Activated T-cell treated with anti-CD3 and anti-CD28 coated beads, Interleukin-2, amount 50 U/mL, for 72 hours (primary cell): Measurements from ENCODE around the gene PTPN23. TPM values are rescaled to one million over a fixed set of nuclear protein-coding genes. Genes with fewer than 3 reads are reported as not detected.
"Not testable (repeated sequence)": the region's sequence is repeated elsewhere in the genome, so short reads cannot be mapped to it uniquely, and the experiment has no call there.

Experiments
- ATAC-seq, 2 donors: fragments of 150-1000 bp; cut with Tn5 transposase; replicated peaks in 1 of 2; 2 replicates each; pipeline ENCODE4 v1.10.0; 2021; ENCODE audit warnings: moderate library complexity in 2 of 2, mild to moderate bottlenecking in 1 of 2
- DNase-seq, 2 donors: peaks; one replicate each; pipeline ENCODE4 v3.0.0; 2021 to 2022; ENCODE audit warnings: mixed read lengths in 1 of 2
- H3K27ac Mint-ChIP-seq: one replicate; pipeline ENCODE4 v1.8.0; 2022; ENCODE audit warnings: mild to moderate bottlenecking, moderate library complexity, mixed read lengths
- H3K27me3 Mint-ChIP-seq: one replicate; pipeline ENCODE4 v1.8.0; 2022; ENCODE audit warnings: low read depth, mixed read lengths
- H3K36me3 Mint-ChIP-seq, 2 donors: one replicate each; pipeline ENCODE4 v1.8.0; 2022; ENCODE audit warnings: mixed read lengths in 2 of 2, mild to moderate bottlenecking in 1 of 2; ENCODE audit not compliant: insufficient read depth in 2 of 2
- H3K4me1 Mint-ChIP-seq: one replicate; pipeline ENCODE4 v1.8.0; 2022; ENCODE audit warnings: low read depth, mixed read lengths
- H3K4me3 Mint-ChIP-seq, 2 donors: one replicate each; pipeline ENCODE4 v1.8.0; 2022; ENCODE audit warnings: mild to moderate bottlenecking in 2 of 2, mixed read lengths in 2 of 2, moderate library complexity in 2 of 2
- H3K9me3 Mint-ChIP-seq, 2 donors: one replicate each; pipeline ENCODE4 v1.8.0; 2022; ENCODE audit warnings: mixed read lengths in 2 of 2
- total RNA-seq, 2 donors: library from RNA; stranded (reverse); gene quantifications; one replicate each; pipeline ENCODE4 v1.2.3, GENCODE V29; 2022

Gene PTPN23
- total RNA-seq, 2 donors from 2014 or later = 24.1 to 38.8 TPM

- Mint-ChIP-seq H3K9me3 (peaks cover 12 to 13% of the 10 kb centered on the region in 2 donors), H3K27ac (no peak overlapping the region), H3K36me3 (peaks cover 15 to 29% of the 10 kb centered on the region in 2 donors), H3K4me1 (peaks cover 12% of the 10 kb centered on the region), H3K27me3 (no peaks in the 10 kb centered on the region), H3K4me3 (no peak overlapping the region)
- DNase-seq = no peak
- ATAC-seq = no peak
Observed at GRCh38 chr3:47359323-47359722, 21.5 kb upstream of the PTPN23 start.

- peak; percentile 38 to 40 for DNase-seq
- peaks cover 12% of the 10 kb centered on the region for H3K4me1 Mint-ChIP-seq
- H3K4me3 Mint-ChIP-seq, H3K27me3 Mint-ChIP-seq: not testable (repeated sequence)
- peaks cover 12 to 13% of the 10 kb centered on the region in 2 donors for H3K9me3 Mint-ChIP-seq
- H3K36me3 Mint-ChIP-seq = peaks cover 15 to 29% of the 10 kb centered on the region in 2 donors
- peak; percentile 53 to 70 for ATAC-seq
- peak overlapping the region; percentile 12 for H3K27ac Mint-ChIP-seq
Observed at GRCh38 chr3:47360110-47360517, 20.7 kb upstream of the PTPN23 start.

- peak overlapping the region; percentile 73 for H3K27ac Mint-ChIP-seq
- H3K4me3 Mint-ChIP-seq = no peak overlapping the region
- H3K9me3 Mint-ChIP-seq = peaks cover 12 to 13% of the 10 kb centered on the region in 2 donors
- no peak for ATAC-seq
- H3K36me3 Mint-ChIP-seq = peaks cover 15 to 29% of the 10 kb centered on the region in 2 donors
- peaks cover 12% of the 10 kb centered on the region for H3K4me1 Mint-ChIP-seq
- DNase-seq = no peak
- H3K27me3 Mint-ChIP-seq = no peaks in the 10 kb centered on the region
Observed at GRCh38 chr3:47362701-47363100, 18.1 kb upstream of the PTPN23 start.

GRCh38 chr3:47365213-47366153, 15.3 kb upstream of the PTPN23 start:
- Mint-ChIP-seq H3K27ac (no peak overlapping the region), H3K4me1 (peaks cover 12% of the 10 kb centered on the region), H3K36me3 (peaks cover 3 to 5% of the 10 kb centered on the region in 2 donors), H3K4me3 (no peak overlapping the region), H3K9me3 (peaks cover 3 to 4% of the 10 kb centered on the region in 2 donors), H3K27me3 (no peaks in the 10 kb centered on the region)
- ATAC-seq (no peak), DNase-seq (no peak)

GRCh38 chr3:47366833-47367232, 14.0 kb upstream of the PTPN23 start:
- Mint-ChIP-seq H3K36me3 (peaks cover 3 to 5% of the 10 kb centered on the region in 2 donors), H3K4me3 (no peak overlapping the region), H3K4me1 (peaks cover 12% of the 10 kb centered on the region), H3K27me3 (no peaks in the 10 kb centered on the region), H3K9me3 (peaks cover 3 to 4% of the 10 kb centered on the region in 2 donors), H3K27ac (no peak overlapping the region)
- no peak for DNase-seq
- ATAC-seq = no peak

GRCh38 chr3:47367631-47368030, 13.2 kb upstream of the PTPN23 start:
- no peak for ATAC-seq
- Mint-ChIP-seq H3K36me3 (peaks cover 0 to 1% of the 10 kb centered on the region in 2 donors), H3K4me1 (peaks cover 5% of the 10 kb centered on the region), H3K27me3 (peaks cover 5% of the 10 kb centered on the region), H3K27ac (no peak overlapping the region), H3K4me3 (no peak overlapping the region), H3K9me3 (no peaks in the 10 kb centered on the region)
- DNase-seq = no peak

- ATAC-seq, H3K9me3 Mint-ChIP-seq: not testable (repeated sequence)
Observed at GRCh38 chr3:47370020-47370419, 10.8 kb upstream of the PTPN23 start.

GRCh38 chr3:47370887-47371697, 9.7 kb upstream of the PTPN23 start:
- peak; percentile 38 to 54 for ATAC-seq

More at GRCh38 chr3:47370020-47370419, 10.8 kb upstream of the PTPN23 start:
- not testable (repeated sequence) for H3K4me3 Mint-ChIP-seq, H3K27ac Mint-ChIP-seq, H3K36me3 Mint-ChIP-seq, H3K27me3 Mint-ChIP-seq, H3K4me1 Mint-ChIP-seq, DNase-seq

GRCh38 chr3:47374587-47374986, 6.2 kb upstream of the PTPN23 start:
- peaks cover 17% of the 10 kb centered on the region for H3K4me1 Mint-ChIP-seq
- H3K27me3 Mint-ChIP-seq = peaks cover 5% of the 10 kb centered on the region
- ATAC-seq = no peak
- no peak overlapping the region for H3K4me3 Mint-ChIP-seq
- H3K27ac Mint-ChIP-seq = no peak overlapping the region
- no peaks in the 10 kb centered on the region for H3K36me3 Mint-ChIP-seq
- DNase-seq = no peak
- no peaks in the 10 kb centered on the region for H3K9me3 Mint-ChIP-seq

More at GRCh38 chr3:47370887-47371697, 9.7 kb upstream of the PTPN23 start:
- DNase-seq = peak; percentile 27 to 46
- no peaks in the 10 kb centered on the region for H3K9me3 Mint-ChIP-seq
- no peaks in the 10 kb centered on the region for H3K4me1 Mint-ChIP-seq
- no peak overlapping the region for H3K4me3 Mint-ChIP-seq
- no peak overlapping the region for H3K27ac Mint-ChIP-seq
- H3K27me3 Mint-ChIP-seq = peaks cover 5% of the 10 kb centered on the region
- H3K36me3 Mint-ChIP-seq = no peaks in the 10 kb centered on the region

- Mint-ChIP-seq H3K4me1 (peaks cover 26% of the 10 kb centered on the region), H3K36me3 (peaks cover 3% of the 10 kb centered on the region in 2 donors), H3K27ac (no peak overlapping the region), H3K9me3 (no peaks in the 10 kb centered on the region), H3K4me3 (no peak overlapping the region), H3K27me3 (peaks cover 5% of the 10 kb centered on the region)
- ATAC-seq (no peak), DNase-seq (no peak)
Observed at GRCh38 chr3:47376393-47376792, 4.4 kb upstream of the PTPN23 start.

- DNase-seq (no peak), ATAC-seq (no peak)
- Mint-ChIP-seq H3K27me3 (peaks cover 4% of the 10 kb centered on the region), H3K36me3 (peaks cover 3% of the 10 kb centered on the region in 2 donors), H3K4me3 (no peak overlapping the region), H3K27ac (no peak overlapping the region), H3K4me1 (peaks cover 34% of the 10 kb centered on the region), H3K9me3 (no peaks in the 10 kb centered on the region)
Observed at GRCh38 chr3:47377186-47377585, 3.6 kb upstream of the PTPN23 start.

GRCh38 chr3:47378869-47379268, 2.0 kb upstream of the PTPN23 start:
- Mint-ChIP-seq H3K27ac (no peak overlapping the region), H3K27me3 (no peaks in the 10 kb centered on the region), H3K36me3 (peaks cover 3 to 8% of the 10 kb centered on the region in 2 donors), H3K9me3 (no peaks in the 10 kb centered on the region), H3K4me3 (peak overlapping the region; percentile 99 to 100), H3K4me1 (peaks cover 49% of the 10 kb centered on the region)
- DNase-seq = no peak
- no peak for ATAC-seq

GRCh38 chr3:47379411-47379899, 1.4 kb upstream of the PTPN23 start:
- Mint-ChIP-seq H3K4me1 (peaks cover 55% of the 10 kb centered on the region), H3K4me3 (peak overlapping the region; percentile 99 to 100), H3K36me3 (peaks cover 3 to 8% of the 10 kb centered on the region in 2 donors), H3K27ac (peak overlapping the region; percentile 100), H3K27me3 (no peaks in the 10 kb centered on the region), H3K9me3 (no peaks in the 10 kb centered on the region)
- no peak for DNase-seq
- no peak for ATAC-seq
